ENCODE results near the gene COL27A1. TPM values are rescaled to one million over a fixed set of nuclear protein-coding genes. Genes with fewer than 3 reads are reported as not detected.

The COL27A1 gene
- total RNA-seq, 2 experiments from 2014 or later, result 0.87 to 1.2 TPM

DNA sequence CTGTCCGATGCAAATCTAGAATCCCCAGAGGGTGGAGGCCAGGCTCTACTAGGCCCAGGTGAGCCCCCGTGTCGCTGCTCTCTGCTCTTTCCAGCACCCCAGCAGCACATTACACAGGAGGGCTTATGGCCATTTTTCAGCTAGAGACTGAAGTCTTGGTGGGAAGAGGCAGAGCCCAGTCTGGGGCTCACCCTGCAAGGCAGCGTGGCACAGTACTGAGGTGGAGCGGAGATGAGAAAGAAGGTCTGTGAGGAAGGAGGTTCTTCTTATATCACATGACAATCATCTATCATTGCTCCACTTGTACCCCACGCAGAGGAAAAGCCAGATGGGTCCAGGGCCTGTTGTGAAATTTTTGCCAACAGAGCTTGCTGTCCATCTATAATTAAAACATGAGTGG lies 46.2 kb upstream of the COL27A1 start:
- no peaks in the 10 kb centered on the region for H3K9me3 Mint-ChIP-seq
- Histone ChIP-seq H3K27me3 (ENCODE audit: control insufficient read depth in 1 of 2, insufficient read depth in 2 of 2, low read length in 2 of 2) (peaks cover 0 to 14% of the 10 kb centered on the region in 2 experiments), H3K36me3 (ENCODE audit: insufficient read depth, low read length) (no peaks in the 10 kb centered on the region), H3K4me1 (ENCODE audit: insufficient read depth, low read length) (no peaks in the 10 kb centered on the region), H3K9me3 (ENCODE audit: control insufficient read depth in 1 of 2, insufficient read depth in 1 of 2, low read length in 2 of 2) (peaks cover 0 to 5% of the 10 kb centered on the region in 2 experiments), H3K4me3 (ENCODE audit: low read length) (no peak overlapping the region), H3K27ac (ENCODE audit: low read depth in 1 of 2, low read length in 2 of 2) (no peak overlapping the region)
- H3K36me3 Mint-ChIP-seq (ENCODE audit: low read depth), result no peaks in the 10 kb centered on the region
- no peak for ATAC-seq (ENCODE audit: poor library complexity)
- no peak for DNase-seq
- H3K4me1 Mint-ChIP-seq (ENCODE audit: low read depth), result no peaks in the 10 kb centered on the region
- no peak overlapping the region for H3K27ac Mint-ChIP-seq
- TF ChIP-seq, protein P1, sequence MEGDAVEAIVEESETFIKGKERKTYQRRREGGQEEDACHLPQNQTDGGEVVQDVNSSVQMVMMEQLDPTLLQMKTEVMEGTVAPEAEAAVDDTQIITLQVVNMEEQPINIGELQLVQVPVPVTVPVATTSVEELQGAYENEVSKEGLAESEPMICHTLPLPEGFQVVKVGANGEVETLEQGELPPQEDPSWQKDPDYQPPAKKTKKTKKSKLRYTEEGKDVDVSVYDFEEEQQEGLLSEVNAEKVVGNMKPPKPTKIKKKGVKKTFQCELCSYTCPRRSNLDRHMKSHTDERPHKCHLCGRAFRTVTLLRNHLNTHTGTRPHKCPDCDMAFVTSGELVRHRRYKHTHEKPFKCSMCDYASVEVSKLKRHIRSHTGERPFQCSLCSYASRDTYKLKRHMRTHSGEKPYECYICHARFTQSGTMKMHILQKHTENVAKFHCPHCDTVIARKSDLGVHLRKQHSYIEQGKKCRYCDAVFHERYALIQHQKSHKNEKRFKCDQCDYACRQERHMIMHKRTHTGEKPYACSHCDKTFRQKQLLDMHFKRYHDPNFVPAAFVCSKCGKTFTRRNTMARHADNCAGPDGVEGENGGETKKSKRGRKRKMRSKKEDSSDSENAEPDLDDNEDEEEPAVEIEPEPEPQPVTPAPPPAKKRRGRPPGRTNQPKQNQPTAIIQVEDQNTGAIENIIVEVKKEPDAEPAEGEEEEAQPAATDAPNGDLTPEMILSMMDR (IDR thresholded peaks at IDR 0.05), result no peak
- peaks cover 16% of the 10 kb centered on the region for H3K27me3 Mint-ChIP-seq
- H3K4me3 Mint-ChIP-seq, result no peak overlapping the region
- POLR2A ChIA-PET, result no interaction called here
- intact Hi-C loops (cut with DNase I, micrococcal nuclease), result loop anchor here in 1 of 2 experiments (2.0 kb wide), 1 partner anchor 182 kb away; no protein-coding TSS in a partner anchor
- CTCF ChIA-PET, result no interaction called here

DNA sequence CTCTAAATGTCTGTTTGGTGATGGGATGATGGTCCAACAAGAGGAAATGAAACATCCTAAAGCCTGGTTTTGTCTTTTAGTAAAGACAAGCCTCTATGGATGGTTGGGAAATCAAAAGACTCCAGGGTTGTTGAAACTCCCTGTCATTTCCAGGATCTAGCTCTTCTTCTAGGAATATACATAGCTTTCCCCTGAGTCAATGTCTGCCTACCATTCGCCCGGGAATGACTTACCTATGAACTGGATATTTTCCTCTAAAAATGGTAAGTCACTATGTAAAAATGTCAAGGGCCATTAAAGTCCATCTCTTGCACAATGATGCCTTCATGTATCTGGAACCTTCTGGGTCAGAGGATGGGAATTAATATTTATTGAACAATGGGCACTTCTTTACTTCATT lies 45.2 kb upstream of the COL27A1 start:
- TF ChIP-seq, protein P1 (IDR thresholded peaks at IDR 0.05), result no peak
- no peak overlapping the region for H3K4me3 Mint-ChIP-seq
- Histone ChIP-seq H3K4me3 (ENCODE audit: low read length) (no peak overlapping the region), H3K27me3 (ENCODE audit: control insufficient read depth in 1 of 2, insufficient read depth in 2 of 2, low read length in 2 of 2) (peaks cover 0 to 15% of the 10 kb centered on the region in 2 experiments), H3K27ac (ENCODE audit: low read depth in 1 of 2, low read length in 2 of 2) (no peak overlapping the region), H3K9me3 (ENCODE audit: control insufficient read depth in 1 of 2, insufficient read depth in 1 of 2, low read length in 2 of 2) (peaks cover 0 to 5% of the 10 kb centered on the region in 2 experiments), H3K4me1 (ENCODE audit: insufficient read depth, low read length) (no peaks in the 10 kb centered on the region), H3K36me3 (ENCODE audit: insufficient read depth, low read length) (no peaks in the 10 kb centered on the region)
- ChIA-PET CTCF (interaction anchor here (0.6 kb wide), 1 partner anchor 1196 kb away, joined by 3 read pairs; no protein-coding TSS in a partner anchor), POLR2A (no interaction called here)
- DNase-seq (no peak), ATAC-seq (ENCODE audit: poor library complexity) (no peak)
- intact Hi-C loops (cut with DNase I, micrococcal nuclease), result no loop called here
- H3K4me1 Mint-ChIP-seq (ENCODE audit: low read depth), result no peaks in the 10 kb centered on the region
- no peak overlapping the region for H3K27ac Mint-ChIP-seq
- no peaks in the 10 kb centered on the region for H3K36me3 Mint-ChIP-seq (ENCODE audit: low read depth)
- H3K9me3 Mint-ChIP-seq, result no peaks in the 10 kb centered on the region
- H3K27me3 Mint-ChIP-seq, result peaks cover 19% of the 10 kb centered on the region

DNA sequence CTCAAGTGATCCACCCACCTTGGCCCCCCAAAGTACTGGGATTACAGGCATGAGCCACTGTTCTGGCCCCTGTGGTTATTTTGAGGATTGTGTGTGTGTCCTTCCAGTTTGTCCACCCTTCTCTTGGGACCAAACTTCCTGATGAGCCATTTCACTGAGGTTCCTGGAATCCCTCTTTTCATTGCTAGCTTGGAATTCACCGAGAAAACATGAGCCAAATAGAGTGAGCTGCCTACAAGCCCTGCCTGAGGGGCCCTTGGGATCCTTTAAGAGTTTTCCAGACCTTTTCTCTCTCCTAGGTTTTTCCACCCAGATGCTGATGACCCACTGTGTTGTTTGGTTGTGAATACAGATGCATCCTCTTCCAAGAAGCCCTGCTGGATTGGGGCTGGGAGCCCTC lies 43.0 kb upstream of the COL27A1 start:
- Histone ChIP-seq H3K36me3 (ENCODE audit: insufficient read depth, low read length) (no peaks in the 10 kb centered on the region), H3K4me1 (ENCODE audit: insufficient read depth, low read length) (no peaks in the 10 kb centered on the region), H3K27ac (ENCODE audit: low read depth in 1 of 2, low read length in 2 of 2) (no peak overlapping the region), H3K27me3 (ENCODE audit: control insufficient read depth in 1 of 2, insufficient read depth in 2 of 2, low read length in 2 of 2) (peaks cover 0 to 20% of the 10 kb centered on the region in 2 experiments), H3K4me3 (ENCODE audit: low read length) (no peak overlapping the region), H3K9me3 (ENCODE audit: control insufficient read depth in 1 of 2, insufficient read depth in 1 of 2, low read length in 2 of 2) (peaks cover 0 to 5% of the 10 kb centered on the region in 2 experiments)
- ChIA-PET POLR2A (no interaction called here), CTCF (interaction anchor here (0.9 kb wide), 1 partner anchor 30 kb away, joined by 3 read pairs; no protein-coding TSS in a partner anchor)
- H3K9me3 Mint-ChIP-seq, result no peaks in the 10 kb centered on the region
- intact Hi-C loops (cut with DNase I, micrococcal nuclease), result no loop called here
- H3K36me3 Mint-ChIP-seq (ENCODE audit: low read depth), result no peaks in the 10 kb centered on the region
- no peaks in the 10 kb centered on the region for H3K4me1 Mint-ChIP-seq (ENCODE audit: low read depth)
- DNase-seq, result no peak
- peaks cover 31% of the 10 kb centered on the region for H3K27me3 Mint-ChIP-seq
- H3K27ac Mint-ChIP-seq, result no peak overlapping the region
- TF ChIP-seq, protein P1 (IDR thresholded peaks at IDR 0.05), result no peak
- H3K4me3 Mint-ChIP-seq, result no peak overlapping the region
- ATAC-seq (ENCODE audit: poor library complexity), result no peak
